ENCODE data around the gene ERICH6B. TPM values are rescaled to one million over a fixed set of nuclear protein-coding genes. Genes with fewer than 3 reads are reported as not detected.

ERICH6B gene
- total RNA-seq, 4 donors from 2014 or later, result not detected

DNA sequence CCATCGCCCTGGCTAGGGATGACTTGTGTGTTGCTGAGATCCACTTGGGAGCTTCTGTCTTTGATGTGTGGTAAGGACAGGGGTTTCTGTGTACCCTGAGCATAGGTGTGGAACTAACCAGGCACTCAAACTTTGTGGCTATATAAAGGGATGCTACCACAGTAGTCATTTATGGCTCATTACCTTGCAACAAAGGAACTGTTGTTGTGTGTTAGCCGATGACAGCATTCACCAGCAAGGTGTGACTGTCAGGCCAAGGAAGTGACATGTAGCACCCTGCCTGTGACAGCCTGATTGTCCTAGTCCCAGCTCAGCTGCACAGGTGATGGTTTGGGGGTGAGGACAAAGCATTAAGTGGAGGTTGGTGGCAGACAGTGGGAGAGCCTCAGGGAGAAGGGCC, 77.2 kb downstream of the ERICH6B start:
- Histone ChIP-seq H3K4me3 (no peak overlapping the region), H3K27me3 (no peaks in the 10 kb centered on the region)

GRCh38 chr13:45537516-45537915, 78.0 kb downstream of the ERICH6B start:
- TF ChIP-seq POLR2A (IDR thresholded peaks at IDR 0.05), result no peak
- no peak for TF ChIP-seq CTCF (IDR thresholded peaks at IDR 0.05)
- TF ChIP-seq EP300 (IDR thresholded peaks at IDR 0.05), result no peak
- WGBS, 2 donors, result 50 to 76% methylated on average over 1 of the region's 1 CpG

More for the DNA sequence above, 77.2 kb downstream of the ERICH6B start:
- no peaks in the 10 kb centered on the region for H3K9me3 ChIP-seq
- no peak for TF ChIP-seq EP300 (IDR thresholded peaks at IDR 0.05)
- no peak for TF ChIP-seq CTCF (IDR thresholded peaks at IDR 0.05)
- TF ChIP-seq POLR2A (IDR thresholded peaks at IDR 0.05), result no peak
- no peak overlapping the region for H3K27ac ChIP-seq
- no peaks in the 10 kb centered on the region for H3K4me1 ChIP-seq
- WGBS, 2 donors, result 59 to 78% methylated on average over 2 of the region's 2 CpGs
- H3K36me3 ChIP-seq, result peaks cover 0 to 36% (median 5%) of the 10 kb centered on the region in 3 donors
- DNase-seq (ENCODE audit: low spot score in 2 of 2), result no peak

GRCh38 chr13:45536224-45536623, 79.3 kb downstream of the ERICH6B start:
- H3K27ac ChIP-seq, result no peak overlapping the region
- H3K4me3 ChIP-seq, result no peak overlapping the region
- H3K27me3 ChIP-seq, result no peaks in the 10 kb centered on the region
- 93% methylated on average over 2 of the region's 2 CpGs for WGBS, 2 donors
- TF ChIP-seq EP300 (IDR thresholded peaks at IDR 0.05) (no peak), POLR2A (IDR thresholded peaks at IDR 0.05) (no peak), CTCF (IDR thresholded peaks at IDR 0.05) (no peak)
- peaks cover 0 to 55% (median 5%) of the 10 kb centered on the region in 3 donors for H3K36me3 ChIP-seq
- H3K9me3 ChIP-seq, result no peaks in the 10 kb centered on the region
- H3K4me1 ChIP-seq, result no peaks in the 10 kb centered on the region
- no peak for DNase-seq (ENCODE audit: low spot score in 2 of 2)

More at GRCh38 chr13:45537516-45537915, 78.0 kb downstream of the ERICH6B start:
- no peak for DNase-seq (ENCODE audit: low spot score in 2 of 2)
- no peaks in the 10 kb centered on the region for H3K4me1 ChIP-seq
- no peak overlapping the region for H3K27ac ChIP-seq
- no peak overlapping the region for H3K4me3 ChIP-seq
- no peaks in the 10 kb centered on the region for H3K9me3 ChIP-seq
- no peaks in the 10 kb centered on the region for H3K27me3 ChIP-seq
- peaks cover 0 to 44% (median 5%) of the 10 kb centered on the region in 3 donors for H3K36me3 ChIP-seq

- Histone ChIP-seq H3K9me3 (no peaks in the 10 kb centered on the region), H3K4me3 (no peak overlapping the region), H3K27ac (no peak overlapping the region), H3K27me3 (no peaks in the 10 kb centered on the region), H3K36me3 (peaks cover 0 to 72% (median 5%) of the 10 kb centered on the region in 3 donors), H3K4me1 (no peaks in the 10 kb centered on the region)
- no peak for DNase-seq (ENCODE audit: low spot score in 2 of 2)
- TF ChIP-seq CTCF (IDR thresholded peaks at IDR 0.05) (no peak), EP300 (IDR thresholded peaks at IDR 0.05) (no peak), POLR2A (IDR thresholded peaks at IDR 0.05) (no peak)
- WGBS, 2 donors, result 71 to 72% methylated on average over 9 of the region's 9 CpGs
Measured at GRCh38 chr13:45534604-45535003, 80.9 kb downstream of the ERICH6B start.

GRCh38 chr13:45529758-45530157, 85.8 kb downstream of the ERICH6B start:
- Histone ChIP-seq H3K4me1 (peaks cover 0 to 19% (median 2%) of the 10 kb centered on the region in 4 donors), H3K27ac (no peak overlapping the region), H3K4me3 (no peak overlapping the region), H3K9me3 (no peaks in the 10 kb centered on the region), H3K27me3 (no peaks in the 10 kb centered on the region), H3K36me3 (peaks cover 0 to 85% (median 0%) of the 10 kb centered on the region in 3 donors)
- TF ChIP-seq EP300 (IDR thresholded peaks at IDR 0.05), result no peak
- TF ChIP-seq POLR2A (IDR thresholded peaks at IDR 0.05), result no peak
- no peak for TF ChIP-seq CTCF (IDR thresholded peaks at IDR 0.05)
- 80 to 85% methylated on average over 3 of the region's 3 CpGs for WGBS, 2 donors
- DNase-seq (ENCODE audit: low spot score in 2 of 2), result no peak
